Right lobe of liver (tissue), 6 donors: ENCODE measurements around the gene LPIN1. TPM values are rescaled to one million over a fixed set of nuclear protein-coding genes. Genes with fewer than 3 reads are reported as not detected.
A peak's percentile ranks its signal among the peaks of the same experiment; 100 is the strongest.

Source experiments
- ATAC-seq, 4 donors: fragments of 200-7000 bp; cut with Tn5 transposase; one replicate each; pipeline ENCODE4 v1.9.1; 2020; ENCODE audit warnings: mild to moderate bottlenecking in 4 of 4, moderate library complexity in 4 of 4
- DNase-seq, 3 donors: peaks; one replicate each; pipeline ENCODE4 v3.0.0-alpha.2; 2020
- H3K27ac ChIP-seq, 3 donors: fragments of 200-600 bp; one replicate each; pipeline ENCODE4 v1.8.0; 2022
- H3K27me3 ChIP-seq, 2 donors: fragments of 200-600 bp; one replicate each; pipeline ENCODE4 v1.8.0; 2022
- H3K36me3 ChIP-seq, 4 donors: fragments of 200-600 bp; sonication (generic) in 1 of 4; one replicate each; pipeline versions ENCODE4 v1.5.1 to v1.8.0; 2017 to 2022; ENCODE audit warnings: control low read depth in 1 of 4
- H3K4me1 ChIP-seq, 4 donors: fragments of 200-600 bp; sonication (generic) in 1 of 4; one replicate each; pipeline versions ENCODE4 v1.5.1 to v1.8.0; 2017 to 2022; ENCODE audit warnings: control low read depth in 1 of 4
- H3K4me3 ChIP-seq, 3 donors: fragments of 200-600 bp; one replicate each; pipeline ENCODE4 v1.8.0; 2022
- H3K9me3 ChIP-seq, 4 donors: fragments of 200-600 bp; sonication (generic) in 1 of 4; one replicate each; pipeline versions ENCODE4 v1.5.1 to v1.8.0; 2017 to 2022; ENCODE audit warnings: control low read depth in 1 of 4
- CTCF ChIP-seq, 4 donors: fragments of 200-600 bp in 3 of 4; fragments of 450-650 bp in 1 of 4; IDR thresholded peaks; one replicate each; pipeline versions ENCODE4 v1.5.1 to v1.8.0; 2016 to 2022; ENCODE audit warnings: antibody characterized with exemption in 4 of 4, mild to moderate bottlenecking in 2 of 4
- POLR2A ChIP-seq: fragments of 450-650 bp; IDR thresholded peaks from one replicate; pipeline ENCODE4 v1.6.1; 2017; ENCODE audit warnings: antibody characterized with exemption, mild to moderate bottlenecking
- WGBS: methylation state at CpG from one replicate; pipeline ENCODE4 v1.1.6; 2018; ENCODE audit warnings: low coverage, low lambda C conversion rate; ENCODE audit not compliant: insufficient coverage; ENCODE audit errors: missing lambda C conversion rate; 5-methylcytosine and 5-hydroxymethylcytosine counted together
- intact Hi-C, 2 donors: fragments of 100-400 bp; cut with DNase I; formaldehyde crosslinking; loops; one replicate each; pipeline versions ENCODE4 v1.11.2 to v1.14.1; 2022
- total RNA-seq, 6 experiments: library from RNA; depleted of rRNA in 2 of 6; stranded (reverse); fragments of >200 nt in 2 of 6; fragmentation: NEBNext Ultra II Directional in 3 of 6; extraction: Animal tissue kit (Norgen Biotek cat#: 25700) in 3 of 6; gene quantifications; one replicate each; pipeline versions ENCODE4 v1.1.0 to v1.2.4, GENCODE V29; 2016 to 2023
- donor health status: DM: no; HTN: yes; CAD: no.
- donor health status: DM: no; HTN: no; CAD: no.
- donor health status: DM: no; HTN: no; CAD: no.
- donor health status: DM: no; HTN: yes; CAD: no.
- donor health status: DM: no; HTN: yes; CAD: no.

Gene LPIN1
- total RNA-seq, 6 experiments from 2014 or later, result 17.3 to 58.7 (median 29.1) TPM

GRCh38 chr2:11740723-11741122 is 5.7 kb upstream of the LPIN1 start:
- no peaks in the 10 kb centered on the region for H3K27me3 ChIP-seq
- TF ChIP-seq CTCF (IDR thresholded peaks at IDR 0.05) (no peak), POLR2A (no peak)
- intact Hi-C loops, result no loop called here
- H3K4me3 ChIP-seq, result no peak overlapping the region
- H3K4me1 ChIP-seq, result peaks cover 0 to 41% (median 17%) of the 10 kb centered on the region in 4 donors
- H3K36me3 ChIP-seq, result no peaks in the 10 kb centered on the region
- DNase-seq (no peak), ATAC-seq (no peak)
- WGBS, result 95% methylated on average over 3 of the region's 3 CpGs
- no peak overlapping the region for H3K27ac ChIP-seq
- H3K9me3 ChIP-seq, result no peaks in the 10 kb centered on the region

GRCh38 chr2:11742317-11742701 is 4.1 kb upstream of the LPIN1 start:
- Histone ChIP-seq H3K9me3 (no peaks in the 10 kb centered on the region), H3K27ac (peak overlapping the region in 1 of 3 donors; percentile 83), H3K4me3 (no peak overlapping the region), H3K36me3 (no peaks in the 10 kb centered on the region), H3K27me3 (no peaks in the 10 kb centered on the region), H3K4me1 (peaks cover 0 to 44% (median 17%) of the 10 kb centered on the region in 4 donors)
- 69% methylated on average over 4 of the region's 4 CpGs for WGBS
- intact Hi-C loops, result no loop called here
- DNase-seq, result no peak
- ATAC-seq, result no peak
- TF ChIP-seq CTCF (IDR thresholded peaks at IDR 0.05), result no peak
- TF ChIP-seq POLR2A, result no peak

GRCh38 chr2:11742702-11743357 is 3.6 kb upstream of the LPIN1 start:
- ATAC-seq, result no peak
- no peak overlapping the region for H3K4me3 ChIP-seq
- no peaks in the 10 kb centered on the region for H3K27me3 ChIP-seq
- no peaks in the 10 kb centered on the region for H3K9me3 ChIP-seq
- H3K27ac ChIP-seq, result peak overlapping the region in 2 of 3 donors; percentile 83
- TF ChIP-seq CTCF (IDR thresholded peaks at IDR 0.05) (no peak), POLR2A (no peak)
- H3K36me3 ChIP-seq, result no peaks in the 10 kb centered on the region
- 61% methylated on average over 4 of the region's 16 CpGs for WGBS
- intact Hi-C loops, result no loop called here
- DNase-seq, result no peak
- peaks cover 0 to 47% (median 20%) of the 10 kb centered on the region in 4 donors for H3K4me1 ChIP-seq

- DNase-seq (no peak), ATAC-seq (no peak)
- Histone ChIP-seq H3K9me3 (no peaks in the 10 kb centered on the region), H3K27me3 (no peaks in the 10 kb centered on the region), H3K36me3 (no peaks in the 10 kb centered on the region), H3K4me1 (peaks cover 0 to 48% (median 22%) of the 10 kb centered on the region in 4 donors), H3K27ac (peak overlapping the region; percentile 35 to 83 (median 83)), H3K4me3 (peak overlapping the region in 2 of 3 donors; percentile 2 to 17)
- WGBS, result 83% methylated on average over 1 of the region's 7 CpGs
- intact Hi-C loops, result no loop called here
- TF ChIP-seq CTCF (IDR thresholded peaks at IDR 0.05) (no peak), POLR2A (no peak)
Observed at GRCh38 chr2:11743366-11743765, 3.1 kb upstream of the LPIN1 start.
